Chondrocyte (in vitro differentiated cells): ENCODE data around the gene CCIN. TPM values are rescaled to one million over a fixed set of nuclear protein-coding genes. Genes with fewer than 3 reads are reported as not detected.
A peak's percentile ranks its signal among the peaks of the same experiment; 100 is the strongest.
"Not testable (repeated sequence)": the region's sequence is repeated elsewhere in the genome, so short reads cannot be mapped to it uniquely, and the experiment has no call there.

Experiments used
- DNase-seq: peaks from one replicate; pipeline ENCODE4 v3.0.0; 2021; ENCODE audit warnings: mixed read lengths, low spot score
- H3K27ac Mint-ChIP-seq: one replicate; pipeline ENCODE4 v1.8.0; 2021; ENCODE audit warnings: mild to moderate bottlenecking, moderate library complexity, mixed read lengths; ENCODE audit not compliant: unreplicated experiment
- H3K27me3 Mint-ChIP-seq: 2 replicates; pipeline ENCODE4 v1.8.0; 2021; ENCODE audit warnings: low read depth, mixed read lengths
- H3K36me3 Mint-ChIP-seq: 2 replicates; pipeline ENCODE4 v1.8.0; 2021; ENCODE audit warnings: low read depth, mixed read lengths
- H3K4me1 Mint-ChIP-seq: 2 replicates; pipeline ENCODE4 v1.8.0; 2021; ENCODE audit warnings: low read depth, mild to moderate bottlenecking, mixed read lengths
- H3K4me3 Mint-ChIP-seq: one replicate; pipeline ENCODE4 v1.8.0; 2021; ENCODE audit warnings: mild to moderate bottlenecking, moderate library complexity, mixed read lengths; ENCODE audit not compliant: unreplicated experiment
- H3K9me3 Mint-ChIP-seq: 2 replicates; pipeline ENCODE4 v1.8.0; 2021; ENCODE audit warnings: low read depth, mixed read lengths
- total RNA-seq: library from RNA; stranded (reverse); gene quantifications from 3 replicates; pipeline ENCODE4 v1.2.1, GENCODE V29; 2021
- TF ChIP-seq, protein P1 (sequence below): fragments of 200-600 bp; sonication (generic); IDR thresholded peaks from 2 replicates; pipeline ENCODE4 v1.5.0; 2021; ENCODE audit warnings: antibody characterized with exemption, mild to moderate bottlenecking, moderate library complexity

CCIN gene
- total RNA-seq, 1 donor from 2014 or later: 2.4 TPM

DNA sequence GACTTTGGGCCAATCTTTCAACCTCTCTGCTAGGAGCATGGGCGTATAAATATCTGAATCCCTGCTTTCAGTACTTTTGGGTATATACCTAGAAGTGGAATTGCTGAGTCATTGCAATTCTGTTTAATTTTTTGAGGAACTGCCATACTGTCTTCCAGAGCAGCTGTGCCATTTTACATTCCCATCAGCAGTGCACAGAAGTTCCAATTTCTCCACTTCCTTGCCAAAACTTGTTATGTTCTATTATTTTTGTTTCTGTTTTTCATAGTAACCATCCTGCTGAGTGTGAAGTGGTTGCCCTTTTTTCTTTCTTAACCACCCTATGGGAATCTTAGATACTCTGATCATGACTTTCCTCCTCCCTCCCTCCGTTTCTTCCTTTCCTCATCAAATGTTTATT lies 11.1 kb upstream of the CCIN start:
- no peaks in the 10 kb centered on the region for H3K9me3 Mint-ChIP-seq
- H3K27me3 Mint-ChIP-seq: no peaks in the 10 kb centered on the region
- no peak for DNase-seq
- TF ChIP-seq, protein P1, sequence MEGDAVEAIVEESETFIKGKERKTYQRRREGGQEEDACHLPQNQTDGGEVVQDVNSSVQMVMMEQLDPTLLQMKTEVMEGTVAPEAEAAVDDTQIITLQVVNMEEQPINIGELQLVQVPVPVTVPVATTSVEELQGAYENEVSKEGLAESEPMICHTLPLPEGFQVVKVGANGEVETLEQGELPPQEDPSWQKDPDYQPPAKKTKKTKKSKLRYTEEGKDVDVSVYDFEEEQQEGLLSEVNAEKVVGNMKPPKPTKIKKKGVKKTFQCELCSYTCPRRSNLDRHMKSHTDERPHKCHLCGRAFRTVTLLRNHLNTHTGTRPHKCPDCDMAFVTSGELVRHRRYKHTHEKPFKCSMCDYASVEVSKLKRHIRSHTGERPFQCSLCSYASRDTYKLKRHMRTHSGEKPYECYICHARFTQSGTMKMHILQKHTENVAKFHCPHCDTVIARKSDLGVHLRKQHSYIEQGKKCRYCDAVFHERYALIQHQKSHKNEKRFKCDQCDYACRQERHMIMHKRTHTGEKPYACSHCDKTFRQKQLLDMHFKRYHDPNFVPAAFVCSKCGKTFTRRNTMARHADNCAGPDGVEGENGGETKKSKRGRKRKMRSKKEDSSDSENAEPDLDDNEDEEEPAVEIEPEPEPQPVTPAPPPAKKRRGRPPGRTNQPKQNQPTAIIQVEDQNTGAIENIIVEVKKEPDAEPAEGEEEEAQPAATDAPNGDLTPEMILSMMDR: no peak
- peak overlapping the region; percentile 77 for H3K27ac Mint-ChIP-seq
- no peak overlapping the region for H3K4me3 Mint-ChIP-seq
- H3K36me3 Mint-ChIP-seq: peaks cover 20% of the 10 kb centered on the region
- H3K4me1 Mint-ChIP-seq: peaks cover 69% of the 10 kb centered on the region

GRCh38 chr9:36158917-36159316 lies 10.3 kb upstream of the CCIN start:
- Mint-ChIP-seq H3K9me3 (no peaks in the 10 kb centered on the region), H3K27ac (peak overlapping the region; percentile 77), H3K36me3 (peaks cover 17% of the 10 kb centered on the region), H3K4me3 (no peak overlapping the region), H3K4me1 (peaks cover 69% of the 10 kb centered on the region), H3K27me3 (no peaks in the 10 kb centered on the region)
- TF ChIP-seq, protein P1: no peak
- no peak for DNase-seq

DNA sequence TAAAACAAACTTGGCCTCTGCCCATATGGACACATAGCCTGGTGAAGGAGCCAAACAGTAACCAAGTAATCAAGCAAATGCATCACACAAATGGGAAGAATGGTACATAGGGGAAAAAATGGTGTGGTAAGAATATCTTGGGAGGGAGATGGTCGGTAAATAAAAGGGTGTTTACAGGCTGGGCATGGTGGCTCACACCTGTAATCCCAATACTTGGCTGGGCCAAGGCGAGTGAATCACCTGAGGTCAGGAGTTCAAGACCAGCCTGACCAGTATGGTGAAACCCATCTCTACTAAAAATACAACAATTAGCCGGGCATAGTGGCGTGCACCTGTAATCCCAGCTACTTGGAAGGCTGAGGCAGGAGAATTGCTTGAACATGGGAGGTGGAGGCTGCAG lies 9.7 kb upstream of the CCIN start:
- H3K4me1 Mint-ChIP-seq: peaks cover 69% of the 10 kb centered on the region
- not testable (repeated sequence) for H3K4me3 Mint-ChIP-seq, H3K9me3 Mint-ChIP-seq, H3K27me3 Mint-ChIP-seq, DNase-seq, H3K27ac Mint-ChIP-seq
- peaks cover 17% of the 10 kb centered on the region for H3K36me3 Mint-ChIP-seq

- Mint-ChIP-seq H3K36me3 (peaks cover 16% of the 10 kb centered on the region), H3K4me1 (peaks cover 69% of the 10 kb centered on the region), H3K27ac (peak overlapping the region; percentile 73)
- H3K4me3 Mint-ChIP-seq, DNase-seq, H3K9me3 Mint-ChIP-seq, H3K27me3 Mint-ChIP-seq: not testable (repeated sequence)
Observed at GRCh38 chr9:36160126-36160525, 9.1 kb upstream of the CCIN start.

DNA sequence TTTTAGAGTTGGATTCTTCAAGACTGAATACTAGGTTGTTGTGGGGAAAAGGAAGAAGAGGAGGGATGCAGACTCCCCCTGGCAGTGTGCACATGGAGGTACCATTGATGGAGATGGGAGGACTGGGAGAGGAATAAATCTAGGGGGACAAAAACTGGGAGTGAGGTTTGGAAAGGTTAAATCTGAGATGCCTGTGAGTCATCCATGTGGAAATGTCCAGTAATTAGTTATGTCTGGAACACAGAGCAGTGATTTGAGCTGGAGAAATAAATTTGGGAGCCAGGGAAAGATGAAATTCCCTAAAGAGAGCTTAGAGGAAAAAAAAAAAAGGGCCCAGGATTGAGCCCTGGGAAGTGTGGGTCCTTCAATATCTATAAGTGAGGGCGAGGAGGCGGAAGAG lies 8.0 kb upstream of the CCIN start:
- Mint-ChIP-seq H3K4me1 (peaks cover 79% of the 10 kb centered on the region), H3K9me3 (no peaks in the 10 kb centered on the region), H3K27ac (peak overlapping the region; percentile 99), H3K36me3 (peaks cover 16% of the 10 kb centered on the region), H3K27me3 (no peaks in the 10 kb centered on the region), H3K4me3 (no peak overlapping the region)
- peak; percentile 2 for DNase-seq
- TF ChIP-seq, protein P1: no peak

DNA sequence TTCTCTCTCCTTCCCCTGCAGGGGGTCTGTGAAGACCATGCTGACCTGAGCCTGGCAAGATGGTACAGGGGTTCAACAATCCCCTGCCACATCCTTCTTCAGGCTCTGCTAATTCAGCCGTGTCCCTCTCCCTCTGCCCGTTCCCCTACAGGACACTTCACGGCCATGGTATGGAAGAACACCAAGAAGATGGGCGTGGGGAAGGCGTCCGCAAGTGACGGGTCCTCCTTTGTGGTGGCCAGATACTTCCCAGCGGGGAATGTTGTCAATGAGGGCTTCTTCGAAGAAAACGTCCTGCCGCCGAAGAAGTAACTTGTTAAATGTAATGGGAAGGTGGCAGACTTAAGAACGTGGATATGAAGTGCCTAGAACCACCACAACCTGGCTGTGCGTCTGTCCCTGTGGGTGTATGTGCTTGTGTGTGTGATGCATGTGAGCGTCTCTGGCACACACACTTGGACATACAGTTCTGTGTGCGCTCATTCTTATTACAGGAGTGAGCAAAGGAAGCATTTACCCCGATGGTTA lies 6.9 kb upstream of the CCIN start:
- H3K27ac Mint-ChIP-seq: peak overlapping the region; percentile 99
- DNase-seq: peak; percentile 51
- H3K4me1 Mint-ChIP-seq: peaks cover 86% of the 10 kb centered on the region
- no peaks in the 10 kb centered on the region for H3K9me3 Mint-ChIP-seq
- TF ChIP-seq, protein P1: no peak
- no peaks in the 10 kb centered on the region for H3K27me3 Mint-ChIP-seq
- no peak overlapping the region for H3K4me3 Mint-ChIP-seq
- H3K36me3 Mint-ChIP-seq: peaks cover 14% of the 10 kb centered on the region
